SK-N-SH treated with all-trans-retinoic acid at 6 μM for 48 hours (cell line): ENCODE data around the gene SYNE2.

Experiments
- ATAC-seq: fragments of 200-7000 bp; cut with Tn5 transposase; 3 replicates; pipeline ENCODE4 v1.9.1; 2020; ENCODE audit warnings: mild to moderate bottlenecking, moderate library complexity
- ARNTL ChIP-seq: fragments of 450-650 bp; formaldehyde crosslinking; IDR thresholded peaks from 2 replicates; pipeline ENCODE4 v1.5.0; 2020; ENCODE audit warnings: low read depth, mild to moderate bottlenecking, moderate library complexity, borderline replicate concordance
- BACH2 ChIP-seq: fragments of 250-450 bp; sonication (Bioruptor Pico); IDR thresholded peaks from 2 replicates; pipeline ENCODE4 v1.9.0; 2021; ENCODE audit warnings: mild to moderate bottlenecking, borderline replicate concordance
- CREB5 ChIP-seq: fragments of 250-450 bp; sonication (Bioruptor Pico); IDR thresholded peaks from 2 replicates; pipeline ENCODE4 v1.5.1; 2020; ENCODE audit warnings: low read depth, mild to moderate bottlenecking, moderate library complexity
- CSDC2 ChIP-seq: fragments of 250-450 bp; sonication (Bioruptor Pico); IDR thresholded peaks from 2 replicates; pipeline ENCODE4 v1.5.0; 2020; ENCODE audit warnings: mild to moderate bottlenecking, moderate library complexity
- CSRNP3 ChIP-seq: fragments of 250-450 bp; sonication (Bioruptor Pico); IDR thresholded peaks from 2 replicates; pipeline ENCODE4 v1.5.1; 2021; ENCODE audit warnings: mild to moderate bottlenecking, moderate library complexity
- ESRRG ChIP-seq: fragments of 250-450 bp; sonication (Bioruptor Pico); IDR thresholded peaks from 2 replicates; pipeline ENCODE4 v1.6.1; 2021; ENCODE audit warnings: mild to moderate bottlenecking
- GLIS3 ChIP-seq: fragments of 250-450 bp; sonication (Bioruptor Pico); IDR thresholded peaks from 2 replicates; pipeline ENCODE4 v1.5.0; 2020; ENCODE audit warnings: mild to moderate bottlenecking, moderate library complexity
- ISL1 ChIP-seq: fragments of 250-450 bp; sonication (Bioruptor Pico); IDR thresholded peaks from 2 replicates; pipeline ENCODE4 v2.1.2; 2022; ENCODE audit warnings: mild to moderate bottlenecking, moderate library complexity
- OSR1 ChIP-seq: fragments of 250-450 bp; sonication (Bioruptor Pico); IDR thresholded peaks from 2 replicates; pipeline ENCODE4 v1.8.0; 2022; ENCODE audit warnings: moderate library complexity, mild to moderate bottlenecking, inconsistent platforms
- POU6F1 ChIP-seq: fragments of 250-450 bp; sonication (Bioruptor Pico); IDR thresholded peaks from 2 replicates; pipeline ENCODE4 v1.8.0; 2021; ENCODE audit warnings: low read depth, mild to moderate bottlenecking, moderate library complexity, borderline replicate concordance
- PPARA ChIP-seq: fragments of 250-450 bp; sonication (Bioruptor Pico); IDR thresholded peaks from 2 replicates; pipeline ENCODE4 v1.5.0; 2020; ENCODE audit warnings: mild to moderate bottlenecking, borderline replicate concordance
- RARB ChIP-seq: fragments of 250-450 bp; sonication (Bioruptor Pico); IDR thresholded peaks from 2 replicates; pipeline ENCODE4 v1.8.0; 2021; ENCODE audit warnings: mild to moderate bottlenecking, moderate library complexity
- SNAI2 ChIP-seq: fragments of 250-450 bp; sonication (Bioruptor Pico); IDR thresholded peaks from 2 replicates; pipeline ENCODE4 v1.5.0; 2020; ENCODE audit warnings: mild to moderate bottlenecking, moderate library complexity
- TCF4 ChIP-seq: fragments of 250-450 bp; sonication (Bioruptor Pico); IDR thresholded peaks from 2 replicates; pipeline ENCODE4 v1.8.0; 2021; ENCODE audit warnings: mild to moderate bottlenecking, moderate library complexity, borderline replicate concordance
- TOX ChIP-seq: fragments of 250-450 bp; sonication (Bioruptor Pico); IDR thresholded peaks from 2 replicates; pipeline ENCODE4 v1.8.0; 2021; ENCODE audit warnings: mild to moderate bottlenecking, moderate library complexity, borderline replicate concordance
- TSHZ2 ChIP-seq: fragments of 250-450 bp; sonication (Bioruptor Pico); IDR thresholded peaks from 2 replicates; pipeline ENCODE4 v1.5.0; 2020; ENCODE audit warnings: mild to moderate bottlenecking, moderate library complexity
- ZC3H10 ChIP-seq: fragments of 250-450 bp; sonication (Bioruptor Pico); IDR thresholded peaks from 2 replicates; pipeline ENCODE4 v1.5.1; 2021; ENCODE audit warnings: mild to moderate bottlenecking, moderate library complexity
- ZFP3 ChIP-seq: fragments of 250-450 bp; sonication (Bioruptor Pico); IDR thresholded peaks from 2 replicates; pipeline ENCODE4 v1.5.0; 2020; ENCODE audit warnings: mild to moderate bottlenecking, moderate library complexity
- ZFP30 ChIP-seq: fragments of 450-650 bp; formaldehyde crosslinking; IDR thresholded peaks from 2 replicates; pipeline ENCODE4 v1.5.0; 2022; ENCODE audit warnings: mild to moderate bottlenecking, moderate library complexity
- ZNF8 ChIP-seq: fragments of 450-650 bp; formaldehyde crosslinking; IDR thresholded peaks from 2 replicates; pipeline ENCODE4 v1.5.0; 2020; ENCODE audit warnings: mild to moderate bottlenecking, moderate library complexity

Gene SYNE2

GRCh38 chr14:64069634-64070359 is 217.0 kb downstream of the SYNE2 start:
- no peak for ATAC-seq
- TF ChIP-seq ESRRG (CRISPR knock-in tag) (no peak), POU6F1 (CRISPR knock-in tag) (no peak), OSR1 (no peak), ARNTL (no peak), SNAI2 (CRISPR knock-in tag) (no peak), BACH2 (no peak), PPARA (CRISPR knock-in tag) (no peak), TOX (CRISPR knock-in tag) (no peak), ISL1 (CRISPR knock-in tag) (no peak), ZFP3 (CRISPR knock-in tag) (no peak), CSDC2 (CRISPR knock-in tag) (no peak), TSHZ2 (CRISPR knock-in tag) (no peak), RARB (CRISPR knock-in tag) (no peak), ZC3H10 (CRISPR knock-in tag) (no peak), ZFP30 (CRISPR knock-in tag) (no peak), CREB5 (no peak)

GRCh38 chr14:64074961-64075612 is 222.3 kb downstream of the SYNE2 start:
- no peak for ATAC-seq
- TF ChIP-seq CREB5 (no peak), GLIS3 (no peak), ZFP30 (CRISPR knock-in tag) (no peak), CSDC2 (CRISPR knock-in tag) (no peak), TCF4 (CRISPR knock-in tag) (no peak), ISL1 (CRISPR knock-in tag) (no peak), BACH2 (no peak), POU6F1 (CRISPR knock-in tag) (no peak), ZNF8 (CRISPR knock-in tag) (no peak), PPARA (CRISPR knock-in tag) (no peak), TOX (CRISPR knock-in tag) (no peak)
- TF ChIP-seq, all 23 proteins: peak for 0

GRCh38 chr14:64075613-64076005 is 222.8 kb downstream of the SYNE2 start:
- ATAC-seq, result no peak
- TF ChIP-seq POU6F1 (CRISPR knock-in tag) (no peak), CSRNP3 (CRISPR knock-in tag) (no peak), TOX (CRISPR knock-in tag) (no peak), ISL1 (CRISPR knock-in tag) (no peak), BACH2 (no peak), OSR1 (no peak), PPARA (CRISPR knock-in tag) (no peak), TCF4 (CRISPR knock-in tag) (no peak), CREB5 (no peak)
